ENCODE data around the gene MAD1L1.

DNA sequence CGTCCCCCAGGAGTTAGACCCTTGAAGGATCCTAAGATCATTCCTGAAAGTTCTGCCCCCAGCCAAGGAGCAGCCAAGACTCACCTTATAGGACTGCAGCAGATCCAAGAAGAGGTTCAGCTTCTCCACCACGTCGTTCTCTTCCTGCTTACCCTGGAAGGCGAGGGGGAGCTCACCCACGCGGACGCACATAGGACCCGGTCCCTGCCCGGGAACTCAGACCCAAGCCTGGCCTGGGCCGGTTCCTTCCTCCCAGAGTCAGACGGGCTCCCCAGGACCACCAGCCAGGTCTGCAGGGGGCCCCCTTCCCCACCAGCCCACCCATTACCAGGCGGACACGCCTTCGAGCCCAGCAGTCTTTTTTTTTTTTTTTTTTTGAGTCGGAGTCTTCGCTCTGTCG is 24.9 kb upstream of the MAD1L1 start:
- TF ChIP-seq TRIM28 (IDR thresholded peaks at IDR 0.05; ENCODE audit: borderline replicate concordance, low read length): no peak
- TF ChIP-seq, protein P1, sequence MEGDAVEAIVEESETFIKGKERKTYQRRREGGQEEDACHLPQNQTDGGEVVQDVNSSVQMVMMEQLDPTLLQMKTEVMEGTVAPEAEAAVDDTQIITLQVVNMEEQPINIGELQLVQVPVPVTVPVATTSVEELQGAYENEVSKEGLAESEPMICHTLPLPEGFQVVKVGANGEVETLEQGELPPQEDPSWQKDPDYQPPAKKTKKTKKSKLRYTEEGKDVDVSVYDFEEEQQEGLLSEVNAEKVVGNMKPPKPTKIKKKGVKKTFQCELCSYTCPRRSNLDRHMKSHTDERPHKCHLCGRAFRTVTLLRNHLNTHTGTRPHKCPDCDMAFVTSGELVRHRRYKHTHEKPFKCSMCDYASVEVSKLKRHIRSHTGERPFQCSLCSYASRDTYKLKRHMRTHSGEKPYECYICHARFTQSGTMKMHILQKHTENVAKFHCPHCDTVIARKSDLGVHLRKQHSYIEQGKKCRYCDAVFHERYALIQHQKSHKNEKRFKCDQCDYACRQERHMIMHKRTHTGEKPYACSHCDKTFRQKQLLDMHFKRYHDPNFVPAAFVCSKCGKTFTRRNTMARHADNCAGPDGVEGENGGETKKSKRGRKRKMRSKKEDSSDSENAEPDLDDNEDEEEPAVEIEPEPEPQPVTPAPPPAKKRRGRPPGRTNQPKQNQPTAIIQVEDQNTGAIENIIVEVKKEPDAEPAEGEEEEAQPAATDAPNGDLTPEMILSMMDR (tag by site-specific recombination; IDR thresholded peaks at IDR 0.05): no peak

Measured in HEK293 (cell line).